A549 (cell line): ENCODE data around the gene MPHOSPH8. TPM values are rescaled to one million over a fixed set of nuclear protein-coding genes. Genes with fewer than 3 reads are reported as not detected.

Experiments used
- ATAC-seq, 2 experiments: fragments of 200-7000 bp in 1 of 2; fragments of >200 bp in 1 of 2; cut with Nextera tagmentation in 1 of 2; cut with Tn5 transposase in 1 of 2; 3 replicates each; pipeline versions ENCODE4 v1.8.0 to v1.9.1; 2018 to 2020; ENCODE audit warnings: mild to moderate bottlenecking in 1 of 2, moderate library complexity in 1 of 2
- CTCF ChIA-PET: fragments of 300-600 bp; sonication (Branson Sonifier 250); formaldehyde crosslinking; extraction: SDS; loops from one replicate; lab custom pipeline; 2021; ENCODE audit warnings: antibody characterized with exemption, inconsistent platforms; lab: Yijun Ruan, JAX
- POLR2A ChIA-PET: fragments of 350-600 bp; formaldehyde crosslinking; extraction: SDS; loops from one replicate; lab custom pipeline; 2021; ENCODE audit warnings: antibody characterized with exemption, inconsistent platforms; lab: Yijun Ruan, JAX
- DNase-seq, 2 experiments: peaks; one replicate each; pipeline versions ENCODE4 v3.0.0 to v3.0.0-alpha.2; 2011 to 2016; ENCODE audit warnings: low read depth in 1 of 2, low spot score in 1 of 2
- FAIRE-seq: peaks from 2 replicates; lab custom pipeline; 2011; peaks lifted over from hg19 to GRCh38; lab: Jason Lieb, UNC
- H3K27ac ChIP-seq, 2 experiments: fragments of >200 bp; sonication (Bioruptor Twin); formaldehyde crosslinking; 3 replicates each; pipeline ENCODE4 v1.5.1; 2016 to 2017
- H3K4me1 ChIP-seq: fragments of >200 bp; sonication (Bioruptor Twin); formaldehyde crosslinking; 3 replicates; pipeline ENCODE4 v1.6.1; 2016
- H3K4me2 ChIP-seq: fragments of >200 bp; sonication (Bioruptor Twin); formaldehyde crosslinking; 3 replicates; pipeline ENCODE4 v1.6.1; 2016
- H3K4me3 ChIP-seq: fragments of >200 bp; sonication (Bioruptor Twin); formaldehyde crosslinking; 3 replicates; pipeline ENCODE4 v1.5.1; 2016
- H3K9me3 ChIP-seq: fragments of >200 bp; sonication (Bioruptor Twin); formaldehyde crosslinking; 3 replicates; pipeline ENCODE4 v1.6.1; 2016
- BHLHE40 ChIP-seq: IDR thresholded peaks from 2 replicates; pipeline ENCODE4 v1.6.1; 2012; ENCODE audit warnings: low read depth, low read length, inconsistent platforms
- CEBPB ChIP-seq, 2 experiments: fragments of >200 bp in 1 of 2; sonication (Bioruptor Twin) in 1 of 2; formaldehyde crosslinking in 1 of 2; IDR thresholded peaks; 2 replicates each; pipeline ENCODE4 v1.6.1; 2012 to 2016
- CHD2 ChIP-seq: fragments of 150-350 bp; IDR thresholded peaks from 2 replicates; pipeline ENCODE4 v1.6.1; 2014; ENCODE audit warnings: low read length; ENCODE audit not compliant: partially characterized antibody
- EP300 ChIP-seq, 2 experiments: fragments of >200 bp; sonication (Bioruptor Twin); formaldehyde crosslinking; IDR thresholded peaks; 2 replicates in 1 of 2; 3 replicates in 1 of 2; pipeline ENCODE4 v1.6.1; 2016 to 2017
- ESRRA ChIP-seq: fragments of 150-350 bp; IDR thresholded peaks from 2 replicates; pipeline ENCODE4 v1.6.1; 2014; ENCODE audit warnings: mild to moderate bottlenecking, low read length, borderline replicate concordance
- FOXS1 ChIP-seq: fragments of 250-450 bp; sonication (Bioruptor Pico); IDR thresholded peaks from 2 replicates; pipeline ENCODE4 v1.5.0; 2020; ENCODE audit warnings: mild to moderate bottlenecking, moderate library complexity
- GATA3 ChIP-seq: IDR thresholded peaks from 2 replicates; pipeline ENCODE4 v1.6.1; 2012; ENCODE audit warnings: borderline replicate concordance
- HEYL ChIP-seq: fragments of 250-450 bp; sonication (Bioruptor Pico); IDR thresholded peaks from 2 replicates; pipeline ENCODE4 v1.8.0; 2021; ENCODE audit warnings: mild to moderate bottlenecking, moderate library complexity
- HOXB13 ChIP-seq: fragments of 250-450 bp; sonication (Bioruptor Pico); IDR thresholded peaks from 2 replicates; pipeline ENCODE4 v1.5.0; 2020; ENCODE audit warnings: low read depth, mild to moderate bottlenecking, moderate library complexity
- KDM5A ChIP-seq: fragments of 200-600 bp; sonication (generic); IDR thresholded peaks from 2 replicates; pipeline ENCODE4 v1.6.1; 2016; ENCODE audit warnings: antibody characterized with exemption, mild to moderate bottlenecking
- MAZ ChIP-seq: fragments of 150-350 bp; IDR thresholded peaks from 2 replicates; pipeline ENCODE4 v1.6.1; 2014; ENCODE audit warnings: antibody characterized with exemption, low read depth, low read length, borderline replicate concordance
- NFE2L2 ChIP-seq: fragments of 150-350 bp; conservative IDR thresholded peaks from 2 replicates; pipeline ENCODE4 v1.6.1; 2014; ENCODE audit warnings: low read length
- RAD21 ChIP-seq, 2 experiments: fragments of >200 bp in 1 of 2; sonication (Bioruptor Twin) in 1 of 2; formaldehyde crosslinking in 1 of 2; IDR thresholded peaks in 1 of 2; conservative IDR thresholded peaks in 1 of 2; 2 replicates in 1 of 2; 3 replicates in 1 of 2; pipeline ENCODE4 v1.6.1; 2012 to 2018; ENCODE audit warnings: inconsistent platforms in 1 of 2
- RFX5 ChIP-seq: fragments of 450-650 bp; IDR thresholded peaks from 2 replicates; pipeline ENCODE4 v1.7.1; 2014; ENCODE audit warnings: antibody characterized with exemption, mild to moderate bottlenecking, moderate library complexity
- SMC3 ChIP-seq: fragments of >200 bp; sonication (Bioruptor Twin); formaldehyde crosslinking; IDR thresholded peaks from 3 replicates; pipeline ENCODE4 v1.6.1; 2018; ENCODE audit warnings: inconsistent platforms
- TFCP2L1 ChIP-seq: fragments of 250-450 bp; sonication (Bioruptor Pico); IDR thresholded peaks from 2 replicates; pipeline ENCODE4 v1.5.0; 2021; ENCODE audit warnings: mild to moderate bottlenecking
- ZNF302 ChIP-seq: fragments of 250-450 bp; sonication (Bioruptor Pico); IDR thresholded peaks from 2 replicates; pipeline ENCODE4 v1.9.0; 2021; ENCODE audit warnings: inconsistent platforms, mild to moderate bottlenecking, moderate library complexity
- WGBS: methylation state at CpG from one replicate; pipeline ENCODE4 v1.1.6; 2017; ENCODE audit errors: missing lambda C conversion rate; 5-methylcytosine and 5-hydroxymethylcytosine counted together
- polyA plus RNA-seq, 4 experiments: library from polyadenylated mRNA; depleted of rRNA in 3 of 4; stranded (reverse); fragments of >200 nt; fragmentation: RNase III in 1 of 4; extraction: RNeasy Plus Mini Kit Qiagen cat#74134 plus additional on column Dnase treatment in 1 of 4; gene quantifications; 2 replicates in 3 of 4; 3 replicates in 1 of 4; pipeline ENCODE4 v1.2.3, GENCODE V29; 2011 to 2017
- TF ChIP-seq, protein P1 (sequence below): fragments of >200 bp; sonication (Bioruptor Twin); formaldehyde crosslinking; IDR thresholded peaks from 3 replicates; pipeline ENCODE4 v1.6.1; 2016
- TF ChIP-seq, protein P2 (sequence below): fragments of 150-350 bp; IDR thresholded peaks from 2 replicates; pipeline ENCODE4 v1.6.1; 2014; ENCODE audit warnings: low read depth, mild to moderate bottlenecking, low read length
- TF ChIP-seq, protein P3 (sequence below): fragments of 250-450 bp; sonication (Bioruptor Pico); IDR thresholded peaks from 2 replicates; pipeline ENCODE4 v1.5.0; 2021; ENCODE audit warnings: mild to moderate bottlenecking, moderate library complexity, borderline replicate concordance
- TF ChIP-seq, protein P4 (sequence below): IDR thresholded peaks from 2 replicates; pipeline ENCODE4 v1.6.1; 2012
- TF ChIP-seq, protein P5 (sequence below): IDR thresholded peaks from 2 replicates; pipeline ENCODE4 v1.6.1; 2012

The MPHOSPH8 gene
- polyA plus RNA-seq, 2 of the 4 experiments (the other 2 are of a cell fraction), result 15.2 to 16.2 TPM

DNA sequence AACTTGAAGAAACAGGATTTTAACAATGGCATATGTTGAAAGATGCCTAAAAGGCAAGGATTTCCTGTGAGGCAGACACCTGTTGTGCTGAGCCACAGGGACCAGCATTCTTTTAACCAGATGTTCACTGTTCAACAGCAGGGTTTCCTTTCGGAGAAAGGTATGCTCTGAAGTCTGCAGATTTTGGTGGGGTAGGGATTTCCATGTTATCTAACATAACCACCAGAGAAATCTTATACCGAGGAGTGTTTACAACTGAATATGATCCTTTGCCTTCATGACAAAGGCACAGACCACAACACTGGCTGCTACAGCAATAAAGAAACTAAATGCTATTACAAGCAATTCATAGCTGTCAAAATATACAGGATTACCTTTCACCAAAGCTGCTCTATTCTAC, 48.1 kb downstream of the MPHOSPH8 start (continued):
- TF ChIP-seq, protein P1, sequence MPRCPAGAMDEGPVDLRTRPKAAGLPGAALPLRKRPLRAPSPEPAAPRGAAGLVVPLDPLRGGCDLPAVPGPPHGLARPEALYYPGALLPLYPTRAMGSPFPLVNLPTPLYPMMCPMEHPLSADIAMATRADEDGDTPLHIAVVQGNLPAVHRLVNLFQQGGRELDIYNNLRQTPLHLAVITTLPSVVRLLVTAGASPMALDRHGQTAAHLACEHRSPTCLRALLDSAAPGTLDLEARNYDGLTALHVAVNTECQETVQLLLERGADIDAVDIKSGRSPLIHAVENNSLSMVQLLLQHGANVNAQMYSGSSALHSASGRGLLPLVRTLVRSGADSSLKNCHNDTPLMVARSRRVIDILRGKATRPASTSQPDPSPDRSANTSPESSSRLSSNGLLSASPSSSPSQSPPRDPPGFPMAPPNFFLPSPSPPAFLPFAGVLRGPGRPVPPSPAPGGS, result no peak
- TF ChIP-seq, protein P2, sequence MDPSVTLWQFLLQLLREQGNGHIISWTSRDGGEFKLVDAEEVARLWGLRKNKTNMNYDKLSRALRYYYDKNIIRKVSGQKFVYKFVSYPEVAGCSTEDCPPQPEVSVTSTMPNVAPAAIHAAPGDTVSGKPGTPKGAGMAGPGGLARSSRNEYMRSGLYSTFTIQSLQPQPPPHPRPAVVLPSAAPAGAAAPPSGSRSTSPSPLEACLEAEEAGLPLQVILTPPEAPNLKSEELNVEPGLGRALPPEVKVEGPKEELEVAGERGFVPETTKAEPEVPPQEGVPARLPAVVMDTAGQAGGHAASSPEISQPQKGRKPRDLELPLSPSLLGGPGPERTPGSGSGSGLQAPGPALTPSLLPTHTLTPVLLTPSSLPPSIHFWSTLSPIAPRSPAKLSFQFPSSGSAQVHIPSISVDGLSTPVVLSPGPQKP, result no peak
- TF ChIP-seq, protein P3, sequence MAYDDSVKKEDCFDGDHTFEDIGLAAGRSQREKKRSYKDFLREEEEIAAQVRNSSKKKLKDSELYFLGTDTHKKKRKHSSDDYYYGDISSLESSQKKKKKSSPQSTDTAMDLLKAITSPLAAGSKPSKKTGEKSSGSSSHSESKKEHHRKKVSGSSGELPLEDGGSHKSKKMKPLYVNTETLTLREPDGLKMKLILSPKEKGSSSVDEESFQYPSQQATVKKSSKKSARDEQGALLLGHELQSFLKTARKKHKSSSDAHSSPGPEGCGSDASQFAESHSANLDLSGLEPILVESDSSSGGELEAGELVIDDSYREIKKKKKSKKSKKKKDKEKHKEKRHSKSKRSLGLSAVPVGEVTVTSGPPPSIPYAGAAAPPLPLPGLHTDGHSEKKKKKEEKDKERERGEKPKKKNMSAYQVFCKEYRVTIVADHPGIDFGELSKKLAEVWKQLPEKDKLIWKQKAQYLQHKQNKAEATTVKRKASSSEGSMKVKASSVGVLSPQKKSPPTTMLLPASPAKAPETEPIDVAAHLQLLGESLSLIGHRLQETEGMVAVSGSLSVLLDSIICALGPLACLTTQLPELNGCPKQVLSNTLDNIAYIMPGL (CRISPR knock-in tag), result no peak

DNA sequence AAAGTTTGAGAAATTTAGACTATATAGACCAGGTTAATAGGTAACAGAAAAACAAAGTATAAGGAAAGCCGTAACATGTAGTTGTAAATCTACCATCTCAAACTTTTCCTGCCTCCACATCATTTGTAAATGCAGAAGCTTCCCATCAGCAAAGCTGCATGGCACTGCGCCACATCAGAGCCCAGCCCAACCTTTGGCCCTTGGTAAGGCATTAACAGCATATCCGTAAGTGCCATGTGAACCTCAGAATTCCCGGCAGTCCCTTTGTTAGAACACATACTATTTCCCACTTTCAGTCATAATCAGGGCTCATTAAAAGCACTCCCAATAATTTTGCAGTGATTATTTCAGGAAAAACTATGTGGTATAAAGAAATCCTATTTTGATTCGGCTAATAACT, 51.6 kb downstream of the MPHOSPH8 start:
- 42% methylated on average over 5 of the region's 5 CpGs for WGBS
- FAIRE-seq (no peak), DNase-seq (peak in 1 of 2 experiments; percentile 12), ATAC-seq (peak in 1 of 2 experiments; percentile 53; a peak in 2 of 6 replicates)
- H3K27ac ChIP-seq, result no peak overlapping the region
- ChIA-PET POLR2A (no interaction called here), CTCF (no interaction called here)
- peaks cover 13% of the 10 kb centered on the region; the same call in 2 of the 3 replicates for H3K4me1 ChIP-seq
- no peak overlapping the region for H3K4me3 ChIP-seq
- no peak for TF ChIP-seq SMC3
- no peak for TF ChIP-seq HOXB13 (CRISPR knock-in tag)
- no peak for TF ChIP-seq CHD2
- no peak for TF ChIP-seq TFCP2L1 (CRISPR knock-in tag)
- TF ChIP-seq CEBPB (IDR thresholded peaks at IDR 0.05), result no peak
- no peak for TF ChIP-seq MAZ
- TF ChIP-seq, protein P3 (CRISPR knock-in tag), result no peak
- TF ChIP-seq FOXS1 (CRISPR knock-in tag), result no peak
- TF ChIP-seq, protein P4, sequence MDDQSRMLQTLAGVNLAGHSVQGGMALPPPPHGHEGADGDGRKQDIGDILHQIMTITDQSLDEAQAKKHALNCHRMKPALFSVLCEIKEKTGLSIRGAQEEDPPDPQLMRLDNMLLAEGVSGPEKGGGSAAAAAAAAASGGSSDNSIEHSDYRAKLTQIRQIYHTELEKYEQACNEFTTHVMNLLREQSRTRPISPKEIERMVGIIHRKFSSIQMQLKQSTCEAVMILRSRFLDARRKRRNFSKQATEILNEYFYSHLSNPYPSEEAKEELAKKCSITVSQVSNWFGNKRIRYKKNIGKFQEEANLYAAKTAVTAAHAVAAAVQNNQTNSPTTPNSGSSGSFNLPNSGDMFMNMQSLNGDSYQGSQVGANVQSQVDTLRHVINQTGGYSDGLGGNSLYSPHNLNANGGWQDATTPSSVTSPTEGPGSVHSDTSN, result no peak
- no peak for TF ChIP-seq GATA3
- TF ChIP-seq NFE2L2, result no peak
- TF ChIP-seq KDM5A, result no peak
- TF ChIP-seq, protein P2, result no peak
- TF ChIP-seq HEYL (CRISPR knock-in tag), result no peak
- peak overlapping the region; percentile 2; the same call in 2 of the 3 replicates for H3K4me2 ChIP-seq
- H3K9me3 ChIP-seq, result no peaks in the 10 kb centered on the region

DNA sequence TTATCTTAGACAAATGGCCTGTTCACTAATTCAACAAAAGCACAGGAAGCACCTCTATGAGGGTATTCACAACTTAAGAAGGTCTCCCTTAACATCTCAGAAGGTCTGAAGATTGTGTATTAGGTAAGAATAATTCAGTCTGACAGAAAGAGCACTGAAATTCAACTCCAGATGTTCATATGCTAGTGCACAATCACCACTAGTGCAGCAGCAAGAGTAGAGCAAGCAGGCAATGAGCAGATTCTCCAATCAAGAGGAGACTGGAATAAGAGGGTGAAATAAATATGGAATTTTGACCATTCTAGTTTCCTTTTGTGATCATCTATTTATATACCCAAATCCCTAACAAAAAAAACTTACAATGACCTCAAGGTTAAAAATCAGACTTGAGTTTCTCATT, 52.0 kb downstream of the MPHOSPH8 start:
- peaks cover 13% of the 10 kb centered on the region; the same call in 2 of the 3 replicates for H3K4me1 ChIP-seq
- no peak for DNase-seq
- ATAC-seq, result peak; percentile 33 to 50; a peak in 2 of 6 replicates
- ChIA-PET POLR2A (no interaction called here), CTCF (no interaction called here)
- H3K4me3 ChIP-seq, result no peak overlapping the region
- TF ChIP-seq HOXB13 (CRISPR knock-in tag) (no peak), RAD21 (conservative IDR thresholded peaks at IDR 0.05 in 1 of 2, IDR thresholded peaks at IDR 0.05 in 1 of 2) (no peak), HEYL (CRISPR knock-in tag) (no peak), EP300 (IDR thresholded peaks at IDR 0.05) (no peak), ZNF302 (CRISPR knock-in tag) (no peak), BHLHE40 (no peak), RFX5 (no peak), ESRRA (no peak)
- TF ChIP-seq, protein P4, result no peak
- TF ChIP-seq, protein P5, sequence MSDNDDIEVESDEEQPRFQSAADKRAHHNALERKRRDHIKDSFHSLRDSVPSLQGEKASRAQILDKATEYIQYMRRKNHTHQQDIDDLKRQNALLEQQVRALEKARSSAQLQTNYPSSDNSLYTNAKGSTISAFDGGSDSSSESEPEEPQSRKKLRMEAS, result no peak
- H3K27ac ChIP-seq, result no peak overlapping the region
- no peak for FAIRE-seq
- H3K4me2 ChIP-seq, result peak overlapping the region; percentile 2; the same call in 2 of the 3 replicates
- no peaks in the 10 kb centered on the region for H3K9me3 ChIP-seq
